K562 (cell line): ENCODE data around the gene MYH7B. TPM values are rescaled to one million over a fixed set of nuclear protein-coding genes. Genes with fewer than 3 reads are reported as not detected.

Source experiments
- ATAC-seq: fragments of 200-7000 bp; cut with Tn5 transposase; 3 replicates; pipeline ENCODE4 v1.9.1; 2020; ENCODE audit warnings: moderate library complexity
- BruUV-seq: library from RNA; stranded (reverse); fragments of 400-500 nt; replicated peaks from 2 replicates; lab custom pipeline; 2021; lab: Mats Ljungman, UMichigan
- CTCF ChIA-PET: fragments of 300-600 bp; formaldehyde crosslinking; extraction: SDS; loops from one replicate; lab custom pipeline; 2021; ENCODE audit warnings: low intra/inter-chr PET ratio; lab: Yijun Ruan, JAX
- POLR2A ChIA-PET: fragments of 300-600, 350-650 bp; sonication (Branson Sonifier 250); formaldehyde crosslinking; extraction: SDS; loops from one replicate; lab custom pipeline; 2021; ENCODE audit warnings: antibody characterized with exemption, inconsistent platforms; lab: Yijun Ruan, JAX
- DNase-seq, 4 experiments: peaks; one replicate each; pipeline versions ENCODE4 v3.0.0 to v3.0.0-alpha.2; 2011 to 2018; ENCODE audit warnings: low spot score in 3 of 4, mixed read lengths in 3 of 4; ENCODE audit errors: extremely low read depth in 1 of 4
- FAIRE-seq: peaks from 2 replicates; lab custom pipeline; 2011; peaks lifted over from hg19 to GRCh38; lab: Jason Lieb, UNC
- H2AFZ ChIP-seq: 2 replicates; pipeline ENCODE4 v1.6.0; 2011; ENCODE audit warnings: low read depth, low read length, control low read depth, inconsistent platforms
- H3K27ac ChIP-seq: fragments of 200-600 bp; 3 replicates; pipeline ENCODE4 v1.8.0; 2011; ENCODE audit warnings: low read depth, mild to moderate bottlenecking, control low read depth, inconsistent platforms, low read length, moderate library complexity, mixed read lengths; ENCODE audit errors: extremely low read depth
- H3K27me3 ChIP-seq, 2 experiments: fragments of 300-600 bp in 1 of 2; 2 replicates in 1 of 2; 3 replicates in 1 of 2; pipeline versions ENCODE4 v1.6.0 to v1.8.0; 2011; ENCODE audit warnings: inconsistent platforms in 2 of 2, low read length in 2 of 2, mild to moderate bottlenecking in 1 of 2, mixed read lengths in 1 of 2, moderate library complexity in 1 of 2; ENCODE audit not compliant: control insufficient read depth in 2 of 2, insufficient read depth in 2 of 2
- H3K36me3 ChIP-seq: fragments of 300-600 bp; 3 replicates; pipeline ENCODE4 v1.8.0; 2011; ENCODE audit warnings: mild to moderate bottlenecking, low read length, inconsistent platforms; ENCODE audit not compliant: control insufficient read depth, insufficient read depth
- H3K4me1 ChIP-seq, 2 experiments: fragments of 200-600 bp in 1 of 2; replicated peaks in 1 of 2; 2 replicates in 1 of 2; 3 replicates in 1 of 2; pipeline versions ENCODE4 v1.5.1 to v1.8.0; 2011; ENCODE audit warnings: inconsistent platforms in 2 of 2, low read length in 2 of 2, mild to moderate bottlenecking in 1 of 2, mixed read lengths in 1 of 2, moderate library complexity in 1 of 2; ENCODE audit not compliant: control insufficient read depth in 2 of 2, insufficient read depth in 2 of 2
- H3K4me2 ChIP-seq: 2 replicates; pipeline ENCODE4 v1.6.1; 2011; ENCODE audit warnings: low read length, control low read depth, inconsistent platforms, mixed read lengths; ENCODE audit not compliant: insufficient read depth
- H3K4me3 ChIP-seq: fragments of 200-600 bp; sonication (generic), shearing (Covaris generic); 2 replicates; pipeline ENCODE4 v1.5.1; 2016; ENCODE audit warnings: control low read depth, inconsistent platforms
- H3K79me2 ChIP-seq: fragments of 200-600 bp; 3 replicates; pipeline ENCODE4 v1.8.0; 2011; ENCODE audit warnings: low read length, inconsistent platforms; ENCODE audit not compliant: control insufficient read depth, insufficient read depth
- H3K9ac ChIP-seq, 2 experiments: 2 replicates each; pipeline versions ENCODE4 v1.6.0 to v1.6.1; 2011; ENCODE audit warnings: low read depth in 2 of 2, low read length in 2 of 2, control low read depth in 1 of 2, inconsistent platforms in 1 of 2, mild to moderate bottlenecking in 1 of 2, mixed read lengths in 1 of 2; ENCODE audit not compliant: insufficient read depth in 1 of 2
- H3K9me1 ChIP-seq: one replicate; pipeline ENCODE4 v1.6.0; 2011; ENCODE audit warnings: inconsistent platforms, mild to moderate bottlenecking, low read length, moderate library complexity; ENCODE audit not compliant: control insufficient read depth, insufficient read depth
- H3K9me3 ChIP-seq: replicated peaks from 2 replicates; pipeline ENCODE4 v1.5.1; 2011; ENCODE audit warnings: low read depth, low read length, inconsistent platforms; ENCODE audit not compliant: control insufficient read depth, insufficient read depth
- H4K20me1 ChIP-seq: replicated peaks from 2 replicates; pipeline ENCODE4 v1.6.1; 2011; ENCODE audit warnings: low read length, inconsistent platforms, mixed read lengths; ENCODE audit not compliant: control insufficient read depth, insufficient read depth
- GTF3C2 ChIP-seq: IDR thresholded peaks from 3 replicates; pipeline ENCODE4 v1.6.1; 2011; ENCODE audit warnings: borderline replicate concordance, mild to moderate bottlenecking, moderate library complexity; ENCODE audit not compliant: insufficient read length; ENCODE audit errors: extremely low read depth
- HMBOX1 ChIP-seq: sonication (generic); IDR thresholded peaks from 2 replicates; pipeline ENCODE4 v1.6.1; 2016
- JUNB ChIP-seq: fragments of 450-650 bp; formaldehyde crosslinking; conservative IDR thresholded peaks from 2 replicates; pipeline ENCODE4 v1.4.0; 2020; ENCODE audit warnings: mild to moderate bottlenecking
- KLF1 ChIP-seq: fragments of 450-650 bp; IDR thresholded peaks from 2 replicates; pipeline ENCODE4 v1.6.1; 2016; ENCODE audit warnings: missing genetic modification characterization, missing compliant biosample characterization
- MAX ChIP-seq: sonication (generic); formaldehyde crosslinking; IDR thresholded peaks from 2 replicates; pipeline ENCODE4 v1.9.0; 2022; ENCODE audit warnings: mild to moderate bottlenecking, missing genetic modification reagents
- MITF ChIP-seq: IDR thresholded peaks from 2 replicates; pipeline ENCODE4 v1.6.1; 2014; ENCODE audit warnings: antibody characterized with exemption
- MNT ChIP-seq, 2 experiments: fragments of 450-650 bp; conservative IDR thresholded peaks; 2 replicates each; pipeline ENCODE4 v1.6.1; 2017; ENCODE audit warnings: mild to moderate bottlenecking in 2 of 2, moderate library complexity in 2 of 2
- POLR2G ChIP-seq: fragments of 200-400 bp; formaldehyde crosslinking; IDR thresholded peaks from 2 replicates; pipeline ENCODE4 v1.6.1; 2017; ENCODE audit warnings: low read depth, mild to moderate bottlenecking, antibody characterized with exemption, low read length, moderate library complexity
- SPI1 ChIP-seq: IDR thresholded peaks from 2 replicates; pipeline ENCODE4 v1.6.1; 2011; ENCODE audit warnings: low read depth, low read length, control low read depth, borderline replicate concordance
- TARDBP ChIP-seq: fragments of 450-650 bp; IDR thresholded peaks from 2 replicates; pipeline ENCODE4 v1.6.1; 2016
- ZNF140 ChIP-seq: fragments of 250-450 bp; sonication (Bioruptor Pico); IDR thresholded peaks from 2 replicates; pipeline ENCODE4 v1.8.0; 2021; ENCODE audit warnings: moderate library complexity, mild to moderate bottlenecking, inconsistent platforms
- ZNF282 ChIP-seq: sonication (generic); formaldehyde crosslinking; IDR thresholded peaks from 2 replicates; pipeline ENCODE4 v1.8.1; 2023; ENCODE audit warnings: missing genetic modification reagents
- ZNF3 ChIP-seq: fragments of 250-450 bp; sonication (Bioruptor Pico); IDR thresholded peaks from 2 replicates; pipeline ENCODE4 v1.5.0; 2021; ENCODE audit warnings: mild to moderate bottlenecking, moderate library complexity
- ZNF766 ChIP-seq: fragments of 200-800 bp; sonication (Bioruptor generic); conservative IDR thresholded peaks from 2 replicates; pipeline ENCODE4 v1.6.1; 2016; ENCODE audit warnings: missing genetic modification characterization, missing compliant biosample characterization
- WGBS: fragments of 100-300 bp; shearing (Covaris generic); methylation state at CpG from one replicate; pipeline ENCODE4 v1.1.6; 2016; ENCODE audit warnings: low coverage, mixed read lengths; ENCODE audit not compliant: insufficient coverage; ENCODE audit errors: missing lambda C conversion rate; 5-methylcytosine and 5-hydroxymethylcytosine counted together
- in situ Hi-C: fragments of 300-500 bp; cut with MboI; formaldehyde crosslinking; loops from 4 replicates; pipeline ENCODE4 v1.15.0; 2018; ENCODE audit warnings: inconsistent platforms, mixed read lengths
- intact Hi-C: fragments of 100-400 bp; cut with micrococcal nuclease; formaldehyde crosslinking; loops from 2 replicates; pipeline ENCODE4 v1.14.2; 2022
- polyA plus RNA-seq, 8 experiments: library from polyadenylated mRNA; depleted of rRNA in 4 of 8; stranded (reverse) in 5 of 8; unstranded in 3 of 8; fragments of >200 nt; fragmentation: Nextera tagmentation in 2 of 8; fragmentation: Illumina TruSeq in 1 of 8; extraction: Ambion mirVana in 2 of 8; extraction: Trizol in 1 of 8; gene quantifications; 2 replicates each; pipeline versions ENCODE4 v1.2.1 to v1.2.3, GENCODE V29; 2011 to 2014; ENCODE audit warnings: inconsistent platforms in 1 of 8, missing spikeins in 1 of 8
- total RNA-seq, 7 experiments: library from RNA; depleted of rRNA in 6 of 7; stranded (reverse); fragments of >200 nt in 6 of 7; fragmentation: Illumina TruSeq in 2 of 7; extraction: Trizol in 2 of 7; gene quantifications; 2 replicates each; pipeline versions ENCODE4 v1.2.1 to v1.2.3, GENCODE V29; 2011 to 2021; ENCODE audit warnings: low replicate concordance in 1 of 7

The MYH7B gene
- total and polyA plus RNA-seq, 9 of the 15 experiments (the other 6 are each of a cell fraction or from before 2014, with no cell fraction given): 0.07 to 0.34 (median 0.13) TPM; not detected in 3

- no peak for FAIRE-seq
- in situ Hi-C loops (no loop called here), intact Hi-C loops (no loop called here)
- no peaks in the 10 kb centered on the region for H3K9me1 ChIP-seq
- no peaks in the 10 kb centered on the region for H4K20me1 ChIP-seq
- no peak overlapping the region for H3K4me2 ChIP-seq
- ATAC-seq: no peak
- H3K27me3 ChIP-seq: no peaks in the 10 kb centered on the region
- H3K79me2 ChIP-seq: no peaks in the 10 kb centered on the region
- no peak overlapping the region for H3K27ac ChIP-seq
- CTCF ChIA-PET: no interaction called here
- no peaks in the 10 kb centered on the region for H3K9me3 ChIP-seq
- H3K9ac ChIP-seq: peak overlapping the region in 1 of 2 experiments; percentile 75; a peak in 2 of 4 replicates
- H2AFZ ChIP-seq: no peak overlapping the region; the same call in 1 of the 2 replicates
- BruUV-seq: no TSS peak
- no peak for DNase-seq
- WGBS: 42% methylated on average over 25 of the region's 25 CpGs
- no peak overlapping the region for H3K4me3 ChIP-seq
- H3K36me3 ChIP-seq: no peaks in the 10 kb centered on the region
- POLR2A ChIA-PET: interaction anchor here (1.4 kb wide), 1 partner anchor 12 kb away, joined by 5 read pairs; no protein-coding TSS in a partner anchor
- H3K4me1 ChIP-seq: peaks cover 1 to 42% of the 10 kb centered on the region in 2 experiments; a peak in 3 of 5 replicates
- TF ChIP-seq SPI1 (no peak), TARDBP (peak; percentile 59; the same call in 1 of the 2 replicates), ZNF3 (CRISPR knock-in tag) (no peak), MITF (no peak), ZNF140 (CRISPR knock-in tag) (no peak), GTF3C2 (no peak), ZNF766 (CRISPR knock-in tag) (no peak), POLR2G (peak; percentile 77), JUNB (no peak), MNT (conservative IDR thresholded peaks at IDR 0.05) (no peak), HMBOX1 (no peak), ZNF282 (no peak), KLF1 (tag) (no peak), MAX (no peak)
Observed at GRCh38 chr20:34985461-34986310, 30.0 kb downstream of the MYH7B start.
